ENCODE data around the gene FBRS. TPM values are rescaled to one million over a fixed set of nuclear protein-coding genes. Genes with fewer than 3 reads are reported as not detected.
"Not testable (repeated sequence)": the region's sequence is repeated elsewhere in the genome, so short reads cannot be mapped to it uniquely, and the experiment has no call there.

Gene FBRS
- total RNA-seq, 2 experiments from 2014 or later = 36.8 to 89.8 TPM

DNA sequence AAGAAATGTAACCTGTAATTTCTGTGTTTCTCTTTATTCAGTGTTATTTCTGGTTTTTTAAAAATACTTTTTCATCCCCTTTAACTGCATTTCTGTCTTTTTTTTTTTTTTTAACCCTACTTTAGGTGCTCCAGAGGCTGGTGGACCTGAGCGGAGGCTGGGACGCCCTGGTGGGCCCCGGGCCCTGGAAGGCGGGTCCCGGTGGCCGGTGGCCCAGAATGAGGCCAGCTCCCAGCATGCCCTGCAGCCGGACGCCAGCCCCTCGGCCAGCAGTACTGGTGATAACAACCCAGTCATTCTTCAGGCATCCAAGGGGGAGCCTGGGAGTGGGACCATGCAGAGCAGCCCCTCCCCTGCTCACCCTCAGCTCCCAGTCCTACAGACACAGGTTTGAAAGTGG lies 42.3 kb downstream of the FBRS start:
- Histone ChIP-seq H3K4me1 (ENCODE audit: insufficient read depth, low read length, poor library complexity, severe bottlenecking) (peaks cover 21% of the 10 kb centered on the region), H3K79me2 (ENCODE audit: insufficient read depth, low read depth, low read length) (peaks cover 30% of the 10 kb centered on the region), H3K9me3 (ENCODE audit: low read length) (no peaks in the 10 kb centered on the region), H3K4me2 (ENCODE audit: low read length) (peak overlapping the region; percentile 99), H4K20me1 (ENCODE audit: insufficient read depth, low read length) (no peaks in the 10 kb centered on the region; the same call in 1 of the 2 replicates), H3K4me3 (ENCODE audit: low read depth, low read length, poor library complexity, severe bottlenecking) (peak overlapping the region; percentile 97), H3K36me3 (ENCODE audit: insufficient read depth, low read length) (peaks cover 62% of the 10 kb centered on the region), H2AFZ (ENCODE audit: low read length) (no peak overlapping the region), H3K9me2 (ENCODE audit: insufficient read depth, low read length) (no peaks in the 10 kb centered on the region), H3K27ac (ENCODE audit: low read depth, low read length, poor library complexity, severe bottlenecking) (no peak overlapping the region)
- TF ChIP-seq EZH2phosphoT487 (IDR thresholded peaks at IDR 0.05; ENCODE audit: borderline replicate concordance, low read depth, low read length) = no peak
- TF ChIP-seq CTCF (conservative IDR thresholded peaks at IDR 0.05; ENCODE audit: low read length) = no peak
- intact Hi-C loops (cut with micrococcal nuclease; ENCODE audit: unreplicated experiment) = no loop called here
- BruUV-seq (replicated peaks) = no TSS peak
- ChIA-PET POLR2A (interaction anchor here (1.0 kb wide), 1 partner anchor 47 kb away, joined by 3 read pairs; no protein-coding TSS in a partner anchor), CTCF (ENCODE audit: unreplicated experiment) (no interaction called here)
- no peak for DNase-seq (ENCODE audit: low spot score)

DNA sequence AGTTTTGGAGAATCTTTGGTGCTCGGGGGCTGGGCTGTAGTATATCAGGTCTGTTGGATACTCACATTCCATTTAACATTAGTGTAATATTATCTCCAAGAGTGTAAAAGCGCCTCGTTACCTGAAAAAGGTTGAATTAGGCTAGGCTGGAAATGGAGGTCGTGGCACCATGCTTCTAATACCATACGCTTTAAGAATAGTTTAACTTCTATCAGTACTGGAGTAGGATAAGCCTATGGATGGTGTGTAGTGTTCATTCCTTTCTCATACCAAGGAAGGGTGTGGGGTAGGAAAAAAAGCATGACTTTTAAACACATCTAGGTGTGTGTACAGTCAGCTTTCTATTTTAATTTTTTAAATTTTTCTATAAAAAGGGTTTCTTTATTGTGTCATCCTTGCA lies 42.7 kb downstream of the FBRS start:
- TF ChIP-seq CTCF (conservative IDR thresholded peaks at IDR 0.05; ENCODE audit: low read length) (no peak), EZH2phosphoT487 (IDR thresholded peaks at IDR 0.05; ENCODE audit: borderline replicate concordance, low read depth, low read length) (no peak)
- Histone ChIP-seq H3K27ac (ENCODE audit: low read depth, low read length, poor library complexity, severe bottlenecking) (no peak overlapping the region), H3K9me3 (ENCODE audit: low read length) (no peaks in the 10 kb centered on the region), H3K9me2 (ENCODE audit: insufficient read depth, low read length) (no peaks in the 10 kb centered on the region), H3K4me1 (ENCODE audit: insufficient read depth, low read length, poor library complexity, severe bottlenecking) (peaks cover 21% of the 10 kb centered on the region), H3K4me3 (ENCODE audit: low read depth, low read length, poor library complexity, severe bottlenecking) (no peak overlapping the region), H4K20me1 (ENCODE audit: insufficient read depth, low read length) (no peaks in the 10 kb centered on the region; the same call in 1 of the 2 replicates), H3K4me2 (ENCODE audit: low read length) (0 out of 2 replicates have a peak overlapping the region, but pooled peaks have one; percentile 99), H2AFZ (ENCODE audit: low read length) (no peak overlapping the region), H3K36me3 (ENCODE audit: insufficient read depth, low read length) (peaks cover 66% of the 10 kb centered on the region), H3K79me2 (ENCODE audit: insufficient read depth, low read depth, low read length) (peaks cover 30% of the 10 kb centered on the region)
- no peak for DNase-seq (ENCODE audit: low spot score)
- ChIA-PET CTCF (ENCODE audit: unreplicated experiment) (interaction anchor here (0.6 kb wide), 1 partner anchor 282 kb away, joined by 3 read pairs; no protein-coding TSS in a partner anchor), POLR2A (no interaction called here)
- BruUV-seq (replicated peaks) = no TSS peak
- intact Hi-C loops (cut with micrococcal nuclease; ENCODE audit: unreplicated experiment) = no loop called here

DNA sequence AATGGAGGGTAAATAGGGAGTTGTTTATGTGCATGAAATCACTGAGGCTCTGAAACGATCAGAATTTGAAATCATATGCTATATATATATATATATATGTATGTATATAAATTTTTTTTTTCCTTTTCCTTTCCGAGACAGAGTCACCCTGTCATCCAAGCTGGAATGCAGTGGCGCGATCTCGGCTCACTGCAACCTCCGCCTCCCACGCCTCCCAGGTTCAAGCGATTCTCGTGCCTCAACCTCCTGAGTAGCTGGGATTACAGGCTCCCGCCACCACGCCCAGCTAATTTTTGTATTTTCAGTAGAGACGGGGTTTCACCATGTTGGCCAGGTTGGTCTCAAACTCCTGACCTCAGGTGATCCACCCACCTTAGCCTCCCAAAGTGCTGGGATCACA lies 44.8 kb downstream of the FBRS start:
- H4K20me1 ChIP-seq (ENCODE audit: insufficient read depth, low read length); BruUV-seq (replicated peaks); intact Hi-C loops (cut with micrococcal nuclease; ENCODE audit: unreplicated experiment); H3K4me2 ChIP-seq (ENCODE audit: low read length); H2AFZ ChIP-seq (ENCODE audit: low read length); H3K9me2 ChIP-seq (ENCODE audit: insufficient read depth, low read length); CTCF ChIA-PET (ENCODE audit: unreplicated experiment); DNase-seq (ENCODE audit: low spot score); H3K9me3 ChIP-seq (ENCODE audit: low read length); H3K27ac ChIP-seq (ENCODE audit: low read depth, low read length, poor library complexity, severe bottlenecking); H3K4me3 ChIP-seq (ENCODE audit: low read depth, low read length, poor library complexity, severe bottlenecking): not testable (repeated sequence)
- Histone ChIP-seq H3K4me1 (ENCODE audit: insufficient read depth, low read length, poor library complexity, severe bottlenecking) (peaks cover 14% of the 10 kb centered on the region), H3K36me3 (ENCODE audit: insufficient read depth, low read length) (peaks cover 87% of the 10 kb centered on the region), H3K79me2 (ENCODE audit: insufficient read depth, low read depth, low read length) (peaks cover 30% of the 10 kb centered on the region)
- POLR2A ChIA-PET = interaction anchor here (0.6 to 1.1 kb wide), 2 partner anchors 94 to 120 kb away, joined by 3 to 11 read pairs; no protein-coding TSS in a partner anchor
